ENCODE measurements around the gene EPB41. TPM values are rescaled to one million over a fixed set of nuclear protein-coding genes. Genes with fewer than 3 reads are reported as not detected.

Gene EPB41
- total RNA-seq, 2 experiments from 2014 or later: 163 to 198 TPM

GRCh38 chr1:28885472-28885877 is 28.9 kb upstream of the EPB41 start:
- POLR2A ChIA-PET: interaction anchor here (0.9 to 1.0 kb wide), 2 partner anchors 42 to 296 kb away, joined by 3 read pairs; partner anchors contain the start of gene SRSF4
- H3K4me1 Mint-ChIP-seq: peaks cover 62% of the 10 kb centered on the region
- no peak for DNase-seq

DNA sequence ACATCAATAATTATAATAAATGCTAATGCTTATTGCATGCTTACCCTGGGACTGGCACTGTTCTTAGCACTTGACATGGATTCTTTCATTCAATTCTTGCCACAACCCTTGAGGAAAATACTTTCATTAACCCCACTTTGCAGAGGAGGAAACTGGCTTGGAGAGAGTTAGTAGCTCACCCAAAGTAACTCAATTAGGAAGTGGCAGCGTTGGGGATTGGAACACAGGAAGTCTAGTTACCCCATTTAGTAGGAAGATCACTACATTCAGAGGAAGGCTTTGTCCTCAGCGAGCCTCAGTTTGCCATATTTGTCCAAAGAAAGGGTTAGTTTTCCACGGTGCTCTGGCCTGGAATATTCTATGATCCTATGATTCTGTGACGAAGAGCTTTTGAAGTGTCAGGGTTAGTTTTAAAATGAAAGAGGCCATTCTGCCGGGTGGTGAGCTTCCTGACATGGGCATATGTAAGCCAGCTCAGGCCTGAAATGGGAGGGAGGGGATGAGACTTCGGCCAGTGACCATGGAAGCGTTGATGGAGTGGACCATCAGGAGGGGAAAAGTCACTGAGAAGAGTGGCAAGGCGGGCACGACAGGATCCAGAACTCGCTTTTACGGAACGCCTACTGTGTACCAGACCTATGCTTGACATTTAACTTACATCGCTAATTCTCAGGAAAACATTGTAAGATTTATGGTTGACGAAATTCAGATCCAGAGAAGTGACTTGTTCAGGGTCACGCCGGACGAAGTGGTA is 28.2 kb upstream of the EPB41 start:
- peak overlapping the region; percentile 85 for H3K4me3 Mint-ChIP-seq
- ChIA-PET POLR2A (no interaction called here), CTCF (interaction anchor here (1.2 to 3.2 kb wide), 2 partner anchors 9 to 147 kb away, joined by 6 to 18 read pairs; no protein-coding TSS in a partner anchor)
- no peaks in the 10 kb centered on the region for H3K9me3 Mint-ChIP-seq
- peaks cover 65% of the 10 kb centered on the region for H3K4me1 Mint-ChIP-seq
- peak overlapping the region; percentile 95 for H3K27ac Mint-ChIP-seq
- no peaks in the 10 kb centered on the region for H3K27me3 Mint-ChIP-seq
- H3K36me3 Mint-ChIP-seq (ENCODE audit: low read depth): peaks cover 2% of the 10 kb centered on the region
- DNase-seq: no peak

More at GRCh38 chr1:28885472-28885877, 28.9 kb upstream of the EPB41 start:
- Mint-ChIP-seq H3K4me3 (no peak overlapping the region), H3K27ac (peak overlapping the region; percentile 95), H3K27me3 (no peaks in the 10 kb centered on the region), H3K9me3 (no peaks in the 10 kb centered on the region), H3K36me3 (ENCODE audit: low read depth) (no peaks in the 10 kb centered on the region)
- CTCF ChIA-PET: interaction anchor here (0.6 to 3.2 kb wide), 13 partner anchors 8 to 411 kb away, joined by 3 to 18 read pairs (median 5); partner anchors contain the start of gene SRSF4

DNA sequence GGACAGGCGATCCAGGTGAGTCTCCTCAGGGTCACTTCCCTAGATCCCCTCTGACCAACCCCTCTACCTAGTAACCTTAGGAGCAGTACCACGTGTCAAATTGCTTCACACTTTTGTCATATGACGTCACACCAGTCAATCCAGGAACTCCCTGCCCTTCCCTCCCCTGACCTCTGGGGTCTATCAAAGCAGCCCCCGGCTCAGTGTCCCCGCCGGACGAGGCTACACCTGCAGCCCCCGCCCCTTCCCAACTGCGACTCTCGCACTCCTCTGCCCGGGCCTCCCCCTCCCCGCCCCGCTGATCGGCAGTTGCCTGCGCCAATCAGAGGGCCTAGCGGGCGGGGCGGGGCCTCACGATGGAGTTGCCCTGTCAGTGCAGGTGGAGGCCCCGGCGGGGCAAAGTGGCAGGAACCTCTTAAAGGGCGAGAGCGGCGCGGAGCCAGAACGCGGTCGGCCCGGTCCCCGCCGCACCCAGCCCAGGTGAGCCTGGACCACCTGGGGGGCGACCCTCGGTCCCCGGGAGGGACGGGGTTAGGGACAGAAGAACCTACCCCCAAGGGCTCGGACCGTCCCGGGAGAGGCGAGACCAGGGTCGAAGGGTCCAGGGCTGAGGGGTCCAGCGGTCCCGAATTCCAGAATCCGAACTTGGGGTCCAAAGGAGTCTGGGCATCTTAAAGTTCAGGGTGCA is 27.5 kb upstream of the EPB41 start:
- H3K4me1 Mint-ChIP-seq: peaks cover 66% of the 10 kb centered on the region
- CTCF ChIA-PET: interaction anchor here (1.2 to 3.2 kb wide), 4 partner anchors 9 to 295 kb away, joined by 5 to 18 read pairs (median 6); partner anchors contain the start of gene SRSF4
- POLR2A ChIA-PET: no interaction called here

DNA sequence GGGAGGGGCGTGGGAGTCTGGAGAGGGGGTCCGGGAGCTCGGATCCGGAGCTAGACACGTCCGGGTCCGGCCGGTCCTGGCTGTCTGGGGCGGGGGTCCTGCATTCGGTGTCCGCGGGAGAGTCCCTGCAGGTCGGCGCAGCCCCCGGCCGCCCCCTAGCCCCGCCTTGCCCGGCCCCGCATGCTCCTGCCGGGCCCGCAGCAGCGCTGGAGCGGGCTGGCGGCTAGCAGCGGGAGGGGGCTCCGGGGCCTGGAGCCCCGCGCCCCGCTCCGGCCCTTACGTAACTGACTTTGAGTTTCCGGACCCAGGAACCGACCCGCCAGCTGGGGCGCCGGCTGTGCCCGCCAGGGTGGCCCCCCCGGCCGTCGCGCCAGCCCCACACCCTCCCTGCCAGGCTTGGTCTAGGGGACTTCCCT is 26.9 kb upstream of the EPB41 start:
- ChIA-PET CTCF (interaction anchor here (0.9 to 1.7 kb wide), 3 partner anchors 10 to 295 kb away, joined by 3 to 7 read pairs (median 5); partner anchors contain the start of gene SRSF4), POLR2A (no interaction called here)
- peak overlapping the region; percentile 89 for H3K4me3 Mint-ChIP-seq
- H3K36me3 Mint-ChIP-seq (ENCODE audit: low read depth): peaks cover 3% of the 10 kb centered on the region
- no peaks in the 10 kb centered on the region for H3K27me3 Mint-ChIP-seq
- H3K9me3 Mint-ChIP-seq: no peaks in the 10 kb centered on the region
- peaks cover 64% of the 10 kb centered on the region for H3K4me1 Mint-ChIP-seq
- peak overlapping the region; percentile 95 for H3K27ac Mint-ChIP-seq
- DNase-seq: peak; percentile 26

More for the DNA sequence above, 27.5 kb upstream of the EPB41 start:
- Mint-ChIP-seq H3K27me3 (no peaks in the 10 kb centered on the region), H3K27ac (peak overlapping the region; percentile 95), H3K4me3 (peak overlapping the region; percentile 85), H3K36me3 (ENCODE audit: low read depth) (peaks cover 3% of the 10 kb centered on the region), H3K9me3 (no peaks in the 10 kb centered on the region)
- peak; percentile 91 for DNase-seq

GRCh38 chr1:28887835-28888682 is 26.3 kb upstream of the EPB41 start:
- H3K4me3 Mint-ChIP-seq: peak overlapping the region; percentile 89
- H3K4me1 Mint-ChIP-seq: peaks cover 64% of the 10 kb centered on the region
- DNase-seq: no peak
- CTCF ChIA-PET: interaction anchor here (0.9 to 1.7 kb wide), 4 partner anchors 10 to 309 kb away, joined by 3 to 7 read pairs (median 4); partner anchors contain the start of gene SRSF4
- peak overlapping the region; percentile 86 for H3K27ac Mint-ChIP-seq
- H3K27me3 Mint-ChIP-seq: no peaks in the 10 kb centered on the region
- peaks cover 3% of the 10 kb centered on the region for H3K36me3 Mint-ChIP-seq (ENCODE audit: low read depth)
- POLR2A ChIA-PET: no interaction called here
- H3K9me3 Mint-ChIP-seq: no peaks in the 10 kb centered on the region

DNA sequence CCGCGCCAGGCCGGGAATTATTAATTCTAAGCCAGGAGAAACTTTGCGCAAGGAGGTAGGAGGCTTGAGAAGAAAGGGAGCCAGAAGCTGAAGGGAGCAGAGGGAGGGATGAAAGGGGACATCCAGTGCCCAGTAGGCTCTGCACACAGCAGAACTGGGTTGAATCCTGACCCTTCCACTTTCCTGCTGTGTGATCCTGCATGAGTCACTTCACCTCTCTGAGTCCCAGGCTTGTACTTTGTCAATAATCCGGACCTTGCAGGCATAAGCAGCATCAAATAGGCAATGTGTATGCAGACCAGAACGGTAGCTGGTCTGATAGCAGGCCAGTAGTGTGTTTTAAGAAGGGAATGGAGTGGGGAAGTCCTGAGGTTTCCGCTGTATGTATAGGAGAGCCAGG is 25.5 kb upstream of the EPB41 start:
- Mint-ChIP-seq H3K36me3 (ENCODE audit: low read depth) (peaks cover 6% of the 10 kb centered on the region), H3K9me3 (no peaks in the 10 kb centered on the region), H3K4me1 (peaks cover 64% of the 10 kb centered on the region), H3K4me3 (peak overlapping the region; percentile 11), H3K27ac (peak overlapping the region; percentile 1), H3K27me3 (no peaks in the 10 kb centered on the region)
- no peak for DNase-seq
- CTCF ChIA-PET: no interaction called here
- POLR2A ChIA-PET: no interaction called here

DNA sequence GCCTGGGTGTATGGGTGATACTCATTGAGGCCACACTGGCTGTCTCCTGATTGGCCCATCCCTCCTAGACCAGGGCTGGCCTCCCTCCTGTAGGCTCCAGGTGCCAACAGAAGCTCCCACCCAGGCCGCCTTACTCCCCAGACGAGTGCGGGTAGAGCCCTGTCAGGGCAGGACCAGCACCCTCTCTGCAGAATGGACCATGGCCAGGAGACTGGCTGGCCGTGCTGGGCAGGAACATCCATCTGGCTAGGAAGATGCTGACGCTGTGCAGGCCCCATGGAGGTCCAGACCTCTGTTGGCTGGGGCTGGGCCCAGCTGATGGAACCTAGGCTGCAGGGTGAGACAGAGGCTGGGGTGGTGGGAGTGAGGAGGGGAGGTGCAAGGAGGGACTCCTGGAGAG is 25.0 kb upstream of the EPB41 start:
- H3K27ac Mint-ChIP-seq: peak overlapping the region; percentile 13
- no peaks in the 10 kb centered on the region for H3K9me3 Mint-ChIP-seq
- peaks cover 6% of the 10 kb centered on the region for H3K36me3 Mint-ChIP-seq (ENCODE audit: low read depth)
- peaks cover 62% of the 10 kb centered on the region for H3K4me1 Mint-ChIP-seq
- ChIA-PET CTCF (no interaction called here), POLR2A (no interaction called here)
- no peaks in the 10 kb centered on the region for H3K27me3 Mint-ChIP-seq
- no peak for DNase-seq
- H3K4me3 Mint-ChIP-seq: peak overlapping the region; percentile 11

DNA sequence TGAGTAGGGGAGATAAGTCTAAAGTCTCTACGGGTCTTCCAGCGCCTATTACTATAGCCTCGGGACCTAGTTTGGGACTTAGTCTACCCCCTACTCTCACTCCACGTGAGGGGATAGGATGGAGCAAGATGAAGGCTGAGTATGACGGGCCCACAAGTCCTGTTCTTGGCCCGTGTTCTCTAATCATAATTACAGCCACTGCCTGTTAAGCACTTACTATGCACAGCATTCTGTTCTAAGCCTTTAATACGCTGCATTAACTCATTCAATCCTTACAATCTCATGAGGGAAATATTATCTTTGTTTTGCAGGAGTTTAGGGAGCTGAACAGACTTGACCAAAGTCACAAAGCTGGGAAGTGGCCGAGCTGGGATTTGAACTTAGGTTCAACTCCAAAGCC is 23.9 kb upstream of the EPB41 start:
- Mint-ChIP-seq H3K4me3 (no peak overlapping the region), H3K36me3 (ENCODE audit: low read depth) (peaks cover 6% of the 10 kb centered on the region), H3K9me3 (no peaks in the 10 kb centered on the region), H3K27me3 (no peaks in the 10 kb centered on the region), H3K4me1 (peaks cover 51% of the 10 kb centered on the region), H3K27ac (peak overlapping the region; percentile 9)
- POLR2A ChIA-PET: interaction anchor here (0.6 kb wide), 1 partner anchor 31 kb away, joined by 3 read pairs; no protein-coding TSS in a partner anchor
- CTCF ChIA-PET: interaction anchor here (0.9 to 1.3 kb wide), 3 partner anchors 8 to 312 kb away, joined by 3 to 5 read pairs (median 3); no protein-coding TSS in a partner anchor
- DNase-seq: no peak

DNA sequence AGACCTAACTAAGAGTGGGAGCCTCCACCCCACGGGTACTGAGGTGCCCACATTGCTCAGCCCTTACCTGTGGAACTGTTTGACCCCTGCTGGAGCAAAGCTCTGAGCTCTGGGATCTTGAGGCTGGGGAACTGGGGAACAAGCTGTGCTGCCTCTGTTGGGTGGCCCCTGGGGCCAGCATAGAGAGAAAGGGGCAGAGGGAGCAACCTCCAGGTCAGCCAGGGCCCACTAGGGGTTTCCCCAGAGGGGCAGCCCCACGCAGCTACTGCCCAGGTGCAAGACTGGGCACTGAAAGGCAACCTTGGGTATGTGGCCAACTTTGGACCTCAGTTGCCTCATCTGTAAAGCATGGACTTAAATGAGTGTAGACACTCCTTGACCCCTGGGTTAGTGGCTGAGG is 23.5 kb upstream of the EPB41 start:
- peaks cover 47% of the 10 kb centered on the region for H3K4me1 Mint-ChIP-seq
- ChIA-PET POLR2A (interaction anchor here (0.6 kb wide), 1 partner anchor 30 kb away, joined by 3 read pairs; no protein-coding TSS in a partner anchor), CTCF (interaction anchor here (0.8 to 1.3 kb wide), 5 partner anchors 9 to 312 kb away, joined by 3 to 5 read pairs (median 3); no protein-coding TSS in a partner anchor)
- peaks cover 6% of the 10 kb centered on the region for H3K36me3 Mint-ChIP-seq (ENCODE audit: low read depth)
- DNase-seq: no peak
- no peak overlapping the region for H3K4me3 Mint-ChIP-seq
- H3K27me3 Mint-ChIP-seq: no peaks in the 10 kb centered on the region
- no peaks in the 10 kb centered on the region for H3K9me3 Mint-ChIP-seq
- H3K27ac Mint-ChIP-seq: peak overlapping the region; percentile 62

DNA sequence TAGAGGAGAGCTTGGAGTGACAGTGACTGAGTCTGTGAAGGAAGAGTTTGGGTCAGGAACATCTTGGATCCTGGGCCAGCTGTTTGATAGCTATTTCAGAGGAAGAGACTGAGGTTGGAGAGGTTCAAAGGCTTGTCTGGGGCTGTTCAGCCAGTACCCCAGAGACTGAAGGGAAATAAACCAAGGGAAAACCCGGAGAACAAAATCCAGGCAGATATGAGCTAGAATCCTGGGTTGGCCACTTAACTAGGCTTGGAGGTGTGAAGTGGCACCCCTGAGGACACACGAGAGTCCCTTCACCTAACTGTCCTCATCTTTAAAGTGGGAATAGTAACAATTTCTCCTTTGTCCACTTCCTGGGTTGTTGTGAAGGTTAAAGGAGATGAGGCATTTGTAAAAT is 23.1 kb upstream of the EPB41 start:
- Mint-ChIP-seq H3K27ac (peak overlapping the region; percentile 62), H3K9me3 (no peaks in the 10 kb centered on the region), H3K4me3 (no peak overlapping the region), H3K4me1 (peaks cover 43% of the 10 kb centered on the region), H3K27me3 (no peaks in the 10 kb centered on the region), H3K36me3 (ENCODE audit: low read depth) (peaks cover 7% of the 10 kb centered on the region)
- CTCF ChIA-PET: interaction anchor here (0.8 to 1.3 kb wide), 5 partner anchors 8 to 311 kb away, joined by 3 to 5 read pairs (median 3); no protein-coding TSS in a partner anchor
- DNase-seq: no peak
- POLR2A ChIA-PET: no interaction called here

- ChIA-PET POLR2A (interaction anchor here (0.7 kb wide), 1 partner anchor 258 kb away, joined by 4 read pairs; no protein-coding TSS in a partner anchor), CTCF (interaction anchor here (0.6 to 1.2 kb wide), 4 partner anchors 9 to 301 kb away, joined by 3 to 8 read pairs (median 3); no protein-coding TSS in a partner anchor)
- peak; percentile 26 for DNase-seq
- H3K27ac Mint-ChIP-seq: peak overlapping the region; percentile 41
- H3K36me3 Mint-ChIP-seq (ENCODE audit: low read depth): peaks cover 12% of the 10 kb centered on the region
- no peak overlapping the region for H3K4me3 Mint-ChIP-seq
- peaks cover 39% of the 10 kb centered on the region for H3K4me1 Mint-ChIP-seq
- H3K27me3 Mint-ChIP-seq: no peaks in the 10 kb centered on the region
- H3K9me3 Mint-ChIP-seq: no peaks in the 10 kb centered on the region
These were observed 20.8 kb upstream of the EPB41 start for GRCh38 chr1:28893403-28894102.
